Adipocyte (in vitro differentiated cells): ENCODE data around the gene ING2.

ENCODE experiments used
- DNase-seq: peaks from one replicate; pipeline ENCODE4 v3.0.0-alpha.2; 2015; ENCODE audit warnings: low read depth
- H3K27me3 ChIP-seq: replicated peaks from 2 replicates; pipeline ENCODE4 v1.7.0; 2013; ENCODE audit warnings: mild to moderate bottlenecking, low read length, moderate library complexity; ENCODE audit not compliant: control insufficient read depth, insufficient read depth
- H3K36me3 ChIP-seq: 2 replicates; pipeline ENCODE4 v1.7.0; 2013; ENCODE audit warnings: low read length, mild to moderate bottlenecking, moderate library complexity; ENCODE audit not compliant: control insufficient read depth, insufficient read depth, severe bottlenecking
- H3K4me1 ChIP-seq: 2 replicates; pipeline ENCODE4 v1.7.0; 2013; ENCODE audit warnings: mild to moderate bottlenecking, low read length, moderate library complexity; ENCODE audit not compliant: control insufficient read depth, insufficient read depth
- H3K4me3 ChIP-seq: 2 replicates; pipeline ENCODE4 v1.7.0; 2013; ENCODE audit warnings: mild to moderate bottlenecking, low read length, moderate library complexity
- H3K9ac ChIP-seq: 2 replicates; pipeline ENCODE4 v1.7.0; 2013; ENCODE audit warnings: mild to moderate bottlenecking, low read length, moderate library complexity
- H3K9me3 ChIP-seq: 2 replicates; pipeline ENCODE4 v1.7.0; 2013; ENCODE audit warnings: mild to moderate bottlenecking, low read length, moderate library complexity; ENCODE audit not compliant: control insufficient read depth

The ING2 gene

GRCh38 chr4:183503497-183504063 is 1.3 kb upstream of the ING2 start:
- Histone ChIP-seq H3K9ac (peak overlapping the region; percentile 95), H3K9me3 (no peaks in the 10 kb centered on the region), H3K4me1 (peaks cover 33% of the 10 kb centered on the region), H3K4me3 (peak overlapping the region; percentile 97), H3K27me3 (no peaks in the 10 kb centered on the region), H3K36me3 (no peaks in the 10 kb centered on the region)
- peak; percentile 22 for DNase-seq

DNA sequence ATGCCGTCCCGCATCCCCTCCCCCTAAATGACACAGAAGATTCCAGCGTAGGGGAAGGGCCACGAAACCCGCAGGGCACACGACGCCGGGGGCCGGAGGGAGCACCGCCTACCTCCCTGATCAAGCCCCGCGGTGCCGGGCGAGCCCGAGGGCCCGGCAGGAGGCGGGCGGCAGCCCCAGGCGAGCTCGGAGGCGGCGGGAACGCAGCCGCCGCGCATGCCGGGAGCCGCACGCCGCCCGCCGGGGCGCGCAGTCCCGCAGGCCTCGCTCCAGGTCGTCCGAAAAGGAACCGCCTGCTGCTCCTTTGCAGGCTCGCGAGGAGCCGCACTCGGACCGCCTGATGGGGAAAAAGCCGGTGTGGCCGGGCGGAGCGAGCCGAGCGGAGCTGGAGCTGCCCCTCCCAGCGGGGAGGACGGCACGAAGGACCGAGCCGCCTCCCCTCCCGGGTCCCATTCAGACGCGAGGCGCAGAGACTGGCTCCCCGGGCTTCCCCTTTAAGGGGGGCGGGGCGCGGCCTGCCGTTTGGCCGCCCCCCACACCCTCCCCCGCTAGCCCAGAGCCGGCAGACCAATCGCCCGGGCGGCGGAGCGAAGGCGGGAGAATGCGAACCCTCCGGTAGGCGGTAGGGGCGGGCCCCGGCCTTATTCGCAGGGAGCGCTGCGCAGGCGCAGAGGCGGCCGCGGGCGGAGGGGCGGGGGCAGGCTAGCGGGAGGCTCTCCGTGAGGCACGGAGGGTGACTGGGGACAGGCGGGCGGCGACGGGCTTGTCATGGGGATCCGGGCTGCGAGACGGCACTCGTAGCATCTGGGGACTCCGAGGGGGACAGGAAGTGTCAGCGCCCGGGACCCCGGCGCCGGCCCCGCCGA is 561 bp upstream of the ING2 start:
- peak overlapping the region; percentile 97 for H3K4me3 ChIP-seq
- H3K4me1 ChIP-seq = peaks cover 40% of the 10 kb centered on the region
- H3K36me3 ChIP-seq = no peaks in the 10 kb centered on the region
- no peaks in the 10 kb centered on the region for H3K27me3 ChIP-seq
- H3K9ac ChIP-seq = peak overlapping the region; percentile 95
- DNase-seq = peak; percentile 100
- H3K9me3 ChIP-seq = no peaks in the 10 kb centered on the region

DNA sequence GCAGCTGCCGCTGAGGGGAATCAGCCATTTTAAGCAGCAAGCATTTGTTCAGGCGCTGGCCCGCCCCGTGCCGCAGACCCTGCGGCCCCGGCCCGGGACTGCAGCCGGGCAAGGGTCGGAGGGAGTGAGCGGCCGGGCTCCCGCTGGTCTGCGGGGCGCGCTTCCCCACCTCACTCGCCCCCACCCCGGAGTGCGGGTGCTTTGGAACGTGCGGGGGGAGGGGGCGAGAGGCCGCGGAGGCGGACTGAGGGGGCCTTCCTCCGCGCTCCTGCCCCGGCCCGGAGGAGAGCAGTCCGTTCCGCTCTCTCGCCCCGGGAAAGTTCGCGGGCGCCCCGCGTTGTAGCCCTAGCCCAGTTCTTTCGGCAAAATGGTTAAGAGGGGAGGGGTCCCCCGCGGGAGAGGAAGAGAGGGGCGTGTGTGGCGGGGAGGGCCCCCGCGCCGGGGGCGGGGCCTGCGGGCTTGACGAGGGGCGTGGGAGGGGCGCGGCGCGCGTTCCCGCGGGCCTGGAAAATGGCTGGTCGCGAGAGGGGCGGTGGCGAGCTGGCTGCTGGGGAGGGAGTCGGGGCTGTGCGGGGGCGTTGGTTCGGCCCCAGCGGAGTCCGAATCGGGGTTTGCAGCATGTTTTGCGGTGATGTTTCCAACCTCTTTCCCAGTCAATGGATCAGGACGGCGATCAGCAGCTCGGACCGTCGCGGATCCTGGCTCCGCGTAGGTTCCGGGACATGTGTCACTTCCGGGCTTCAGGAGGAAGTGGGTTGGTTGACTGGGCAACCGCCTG is 942 bp downstream of the ING2 start:
- peaks cover 40% of the 10 kb centered on the region for H3K4me1 ChIP-seq
- H3K9me3 ChIP-seq = no peaks in the 10 kb centered on the region
- H3K9ac ChIP-seq = peak overlapping the region; percentile 95
- H3K4me3 ChIP-seq = peak overlapping the region; percentile 97
- no peaks in the 10 kb centered on the region for H3K27me3 ChIP-seq
- peaks cover 8% of the 10 kb centered on the region for H3K36me3 ChIP-seq
- peak; percentile 95 for DNase-seq

GRCh38 chr4:183506389-183506735 is 1.5 kb downstream of the ING2 start:
- Histone ChIP-seq H3K4me3 (peak overlapping the region; percentile 97), H3K27me3 (no peaks in the 10 kb centered on the region), H3K9me3 (no peaks in the 10 kb centered on the region), H3K36me3 (peaks cover 14% of the 10 kb centered on the region), H3K4me1 (peaks cover 40% of the 10 kb centered on the region), H3K9ac (peak overlapping the region; percentile 95)
- no peak for DNase-seq

- H3K4me3 ChIP-seq = peak overlapping the region; percentile 32
- H3K27me3 ChIP-seq = no peaks in the 10 kb centered on the region
- DNase-seq = no peak
- H3K4me1 ChIP-seq = peaks cover 30% of the 10 kb centered on the region
- H3K9me3 ChIP-seq = no peaks in the 10 kb centered on the region
- H3K36me3 ChIP-seq = peaks cover 24% of the 10 kb centered on the region
- peak overlapping the region; percentile 95 for H3K9ac ChIP-seq
Measured at GRCh38 chr4:183507925-183508696, 3.3 kb downstream of the ING2 start.

DNA sequence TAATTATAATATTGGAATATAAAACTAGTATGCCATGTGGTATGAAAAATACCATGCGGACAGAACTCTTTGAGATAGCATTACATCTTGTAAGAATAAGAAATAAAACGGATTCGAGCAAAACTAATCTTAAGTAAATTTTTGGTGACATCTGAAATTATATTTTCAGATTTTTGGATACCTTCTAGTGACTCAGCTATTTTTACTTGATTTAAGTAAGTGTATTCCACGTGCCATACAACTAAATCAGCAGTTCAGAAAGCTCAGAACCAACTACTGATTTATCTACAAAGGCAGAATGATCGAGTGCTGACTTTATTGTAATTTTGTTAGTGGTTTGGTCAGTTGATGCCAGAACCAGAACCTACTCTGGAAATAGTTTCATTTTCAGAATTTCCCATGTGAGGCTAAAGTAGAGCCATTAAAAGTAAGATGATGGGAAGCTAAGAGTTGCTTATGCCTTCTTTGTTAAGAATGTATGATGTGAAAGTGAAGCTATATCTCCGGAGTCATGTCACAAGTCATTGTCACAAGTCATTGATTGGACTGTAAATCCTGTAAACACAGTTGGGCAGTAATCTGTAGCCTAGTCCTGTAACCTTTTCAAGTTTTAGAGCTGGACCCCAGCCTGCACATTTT is 4.0 kb downstream of the ING2 start:
- Histone ChIP-seq H3K4me3 (peak overlapping the region; percentile 56), H3K4me1 (peaks cover 26% of the 10 kb centered on the region), H3K9ac (peak overlapping the region; percentile 42), H3K27me3 (no peaks in the 10 kb centered on the region), H3K9me3 (no peaks in the 10 kb centered on the region), H3K36me3 (peaks cover 24% of the 10 kb centered on the region)
- no peak for DNase-seq

DNA sequence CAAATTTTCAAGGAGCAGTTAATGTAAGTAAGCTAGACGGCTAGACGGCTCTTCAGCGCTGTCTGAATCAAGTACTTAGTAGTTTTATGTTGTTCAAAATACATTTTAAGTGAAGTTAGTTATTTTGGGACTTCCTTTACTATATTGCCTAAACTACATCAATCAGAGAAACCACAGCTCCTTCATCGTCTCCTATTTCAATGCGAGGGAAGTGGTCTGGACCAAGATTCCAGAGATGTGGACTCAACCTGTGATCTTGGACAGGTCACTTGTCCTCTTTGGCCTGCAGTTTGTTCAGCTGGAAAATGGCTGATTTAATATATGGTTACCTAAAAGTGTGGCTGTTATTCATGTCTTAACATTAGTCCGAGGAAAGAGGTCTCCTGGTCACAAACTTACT is 10.6 kb downstream of the ING2 start:
- no peak overlapping the region for H3K4me3 ChIP-seq
- no peak for DNase-seq
- no peaks in the 10 kb centered on the region for H3K4me1 ChIP-seq
- peaks cover 20% of the 10 kb centered on the region for H3K36me3 ChIP-seq
- no peaks in the 10 kb centered on the region for H3K27me3 ChIP-seq
- H3K9ac ChIP-seq = no peak overlapping the region
- H3K9me3 ChIP-seq = no peaks in the 10 kb centered on the region

DNA sequence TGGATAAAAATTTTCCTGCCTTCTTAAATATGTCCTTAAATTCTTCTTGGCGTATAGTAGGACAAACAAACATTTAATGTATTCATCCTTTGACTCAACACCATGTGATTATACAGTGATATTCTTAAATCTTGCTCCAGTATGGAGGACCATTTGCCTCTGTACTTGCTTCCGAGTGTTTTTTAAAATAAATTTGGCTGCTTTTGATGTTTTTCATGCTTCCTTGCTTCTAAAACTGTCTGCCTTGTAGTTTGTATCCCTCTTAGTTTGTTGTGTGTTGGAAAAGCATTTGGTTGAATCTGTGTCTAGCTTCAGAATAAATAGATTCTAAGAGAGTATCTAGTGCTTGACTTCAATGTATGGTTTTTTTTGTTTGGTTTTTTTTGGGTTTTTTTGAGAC is 12.3 kb downstream of the ING2 start:
- no peaks in the 10 kb centered on the region for H3K9me3 ChIP-seq
- no peaks in the 10 kb centered on the region for H3K27me3 ChIP-seq
- no peak overlapping the region for H3K4me3 ChIP-seq
- no peaks in the 10 kb centered on the region for H3K4me1 ChIP-seq
- peaks cover 2% of the 10 kb centered on the region for H3K36me3 ChIP-seq
- DNase-seq = no peak
- H3K9ac ChIP-seq = no peak overlapping the region

- Histone ChIP-seq H3K4me3 (no peak overlapping the region), H3K36me3 (no peaks in the 10 kb centered on the region), H3K27me3 (no peaks in the 10 kb centered on the region), H3K4me1 (no peaks in the 10 kb centered on the region), H3K9ac (no peak overlapping the region), H3K9me3 (no peaks in the 10 kb centered on the region)
- DNase-seq = no peak
Measured at GRCh38 chr4:183517781-183518180, 12.9 kb downstream of the ING2 start.

- Histone ChIP-seq H3K27me3 (peaks cover 5% of the 10 kb centered on the region), H3K36me3 (no peaks in the 10 kb centered on the region), H3K4me3 (no peak overlapping the region), H3K9me3 (no peaks in the 10 kb centered on the region), H3K9ac (no peak overlapping the region), H3K4me1 (no peaks in the 10 kb centered on the region)
- no peak for DNase-seq
Measured at GRCh38 chr4:183522821-183523220, 18.0 kb downstream of the ING2 start.
